NCI-H1694 treated with DMSO at 0.1 percent for 48 hours (cell line): ENCODE data around the gene NR5A1.

Source experiments
- DNase-seq: peaks from one replicate; lab custom pipeline; 2025; lab: John Stamatoyannopoulos, UW

The NR5A1 gene

GRCh38 chr9:124439686-124440243 is 67.4 kb downstream of the NR5A1 start:
- no peak for DNase-seq

GRCh38 chr9:124439086-124439485 is 68.1 kb downstream of the NR5A1 start:
- no peak for DNase-seq

- DNase-seq, result no peak
Observed at GRCh38 chr9:124438091-124438490, 69.1 kb downstream of the NR5A1 start.

GRCh38 chr9:124437086-124437485 is 70.1 kb downstream of the NR5A1 start:
- no peak for DNase-seq

- no peak for DNase-seq
Observed at GRCh38 chr9:124436320-124436719, 70.9 kb downstream of the NR5A1 start.
